GM21723 (cell line): Measurements from ENCODE around the gene ATF1.
"Not testable (repeated sequence)": the region's sequence is repeated elsewhere in the genome, so short reads cannot be mapped to it uniquely, and the experiment has no call there.

ENCODE experiments used
- ATAC-seq: cut with Tn5 transposase; IDR thresholded peaks from one replicate; pipeline ENCODE4 v1.9.1; 2021; ENCODE audit warnings: mild to moderate bottlenecking, moderate library complexity; ENCODE audit not compliant: unreplicated experiment

Gene ATF1

GRCh38 chr12:50790081-50790480, 26.2 kb downstream of the ATF1 start:
- no peak for ATAC-seq

- no peak for ATAC-seq
These were observed 36.0 kb downstream of the ATF1 start for GRCh38 chr12:50799908-50800307.

- no peak for ATAC-seq
These were observed 39.5 kb downstream of the ATF1 start for GRCh38 chr12:50803230-50803875.

GRCh38 chr12:50806176-50806575, 42.3 kb downstream of the ATF1 start:
- no peak for ATAC-seq

- not testable (repeated sequence) for ATAC-seq
These were observed 45.2 kb downstream of the ATF1 start for GRCh38 chr12:50809131-50809530.

- not testable (repeated sequence) for ATAC-seq
These were observed 51.0 kb downstream of the ATF1 start for GRCh38 chr12:50814921-50815320.

- no peak for ATAC-seq
These were observed 56.3 kb downstream of the ATF1 start for GRCh38 chr12:50820177-50820576.

- no peak for ATAC-seq
These were observed 58.2 kb downstream of the ATF1 start for GRCh38 chr12:50822082-50822481.

- not testable (repeated sequence) for ATAC-seq
These were observed 59.8 kb downstream of the ATF1 start for GRCh38 chr12:50823724-50824123.

GRCh38 chr12:50824914-50825313, 61.0 kb downstream of the ATF1 start:
- no peak for ATAC-seq

- no peak for ATAC-seq
These were observed 61.5 kb downstream of the ATF1 start for GRCh38 chr12:50825372-50825838.

- no peak for ATAC-seq
These were observed 64.2 kb downstream of the ATF1 start for GRCh38 chr12:50828121-50828520.

- ATAC-seq = no peak
These were observed 65.0 kb downstream of the ATF1 start for GRCh38 chr12:50828886-50829285.

GRCh38 chr12:50833801-50834200, 69.9 kb downstream of the ATF1 start:
- ATAC-seq = not testable (repeated sequence)

- no peak for ATAC-seq
These were observed 75.1 kb downstream of the ATF1 start for GRCh38 chr12:50839042-50839441.

- ATAC-seq = no peak
These were observed 77.0 kb downstream of the ATF1 start for GRCh38 chr12:50840809-50841487.

- ATAC-seq = no peak
These were observed 78.0 kb downstream of the ATF1 start for GRCh38 chr12:50841716-50842531.

GRCh38 chr12:50842637-50843493, 79.0 kb downstream of the ATF1 start, which contains the start of gene TMPRSS12:
Gene TMPRSS12 (plus strand): TSS chr12:50842926. CDS start chr12:50842965, 39 bp downstream.
- no peak for ATAC-seq

- no peak for ATAC-seq
These were observed 81.2 kb downstream of the ATF1 start for GRCh38 chr12:50845021-50845647.

GRCh38 chr12:50848963-50849362, 85.1 kb downstream of the ATF1 start:
- no peak for ATAC-seq
